ENCODE results near the gene COL15A1. TPM values are rescaled to one million over a fixed set of nuclear protein-coding genes. Genes with fewer than 3 reads are reported as not detected.

COL15A1 gene
- polyA plus RNA-seq, 5 donors: 1.7 to 12.0 (median 8.1) TPM

- no peak for DNase-seq
Measured at GRCh38 chr9:98971168-98971914, 27.6 kb downstream of the COL15A1 start.

GRCh38 chr9:98971915-98972223 is 28.2 kb downstream of the COL15A1 start:
- no peak for DNase-seq

GRCh38 chr9:98972716-98973115 is 29.0 kb downstream of the COL15A1 start:
- DNase-seq: no peak

GRCh38 chr9:98973171-98973570 is 29.5 kb downstream of the COL15A1 start:
- DNase-seq: no peak

GRCh38 chr9:98973576-98973975 is 29.9 kb downstream of the COL15A1 start:
- DNase-seq: no peak

- DNase-seq: no peak
Measured at GRCh38 chr9:98974106-98974505, 30.4 kb downstream of the COL15A1 start.

GRCh38 chr9:98974554-98974953 is 30.8 kb downstream of the COL15A1 start:
- no peak for DNase-seq

- DNase-seq: peak; percentile 58 to 62
Measured at GRCh38 chr9:98974994-98975712, 31.4 kb downstream of the COL15A1 start.

- no peak for DNase-seq
Measured at GRCh38 chr9:98975838-98976237, 32.1 kb downstream of the COL15A1 start.

GRCh38 chr9:98977246-98977714 is 33.6 kb downstream of the COL15A1 start:
- DNase-seq: no peak

GRCh38 chr9:98977813-98978212 is 34.1 kb downstream of the COL15A1 start:
- no peak for DNase-seq

GRCh38 chr9:98978231-98978681 is 34.5 kb downstream of the COL15A1 start:
- DNase-seq: no peak

- DNase-seq: no peak
Measured at GRCh38 chr9:98980291-98980690, 36.6 kb downstream of the COL15A1 start.

GRCh38 chr9:98983295-98984268 is 39.9 kb downstream of the COL15A1 start:
- no peak for DNase-seq

- no peak for DNase-seq
Measured at GRCh38 chr9:98985596-98985995, 41.9 kb downstream of the COL15A1 start.

GRCh38 chr9:98986866-98987651 is 43.4 kb downstream of the COL15A1 start:
- no peak for DNase-seq

- DNase-seq: no peak
Measured at GRCh38 chr9:98989036-98990000, 45.6 kb downstream of the COL15A1 start.

- DNase-seq: no peak
Measured at GRCh38 chr9:98990181-98990870, 46.6 kb downstream of the COL15A1 start.
